CD1c-positive myeloid dendritic cell (primary cell): Measurements from ENCODE around the gene ACVR1B.

Experiments
- DNase-seq: peaks from one replicate; pipeline ENCODE4 v3.0.0-alpha.2; 2016; ENCODE audit errors: extremely low spot score

Gene ACVR1B

GRCh38 chr12:52043386-52044212, 92.1 kb downstream of the ACVR1B start:
- DNase-seq: no peak

- no peak for DNase-seq
These were observed 92.9 kb downstream of the ACVR1B start for GRCh38 chr12:52044292-52044983.

GRCh38 chr12:52045794-52046199, 94.3 kb downstream of the ACVR1B start:
- peak; percentile 85 for DNase-seq
